Astrocyte (in vitro differentiated cells and primary cell): ENCODE data around the gene TMEM40.

Experiments
- EZH2 ChIP-seq: IDR thresholded peaks from 2 replicates; pipeline ENCODE4 v1.6.1; 2012; ENCODE audit warnings: mild to moderate bottlenecking, low read length, inconsistent platforms; ENCODE audit not compliant: insufficient read depth
- TF ChIP-seq, protein P1 (sequence below): IDR thresholded peaks from 2 replicates; pipeline ENCODE4 v1.5.1; 2011; ENCODE audit warnings: low read depth, mild to moderate bottlenecking, inconsistent platforms, low read length, moderate library complexity; ENCODE audit not compliant: insufficient read depth

DNA sequence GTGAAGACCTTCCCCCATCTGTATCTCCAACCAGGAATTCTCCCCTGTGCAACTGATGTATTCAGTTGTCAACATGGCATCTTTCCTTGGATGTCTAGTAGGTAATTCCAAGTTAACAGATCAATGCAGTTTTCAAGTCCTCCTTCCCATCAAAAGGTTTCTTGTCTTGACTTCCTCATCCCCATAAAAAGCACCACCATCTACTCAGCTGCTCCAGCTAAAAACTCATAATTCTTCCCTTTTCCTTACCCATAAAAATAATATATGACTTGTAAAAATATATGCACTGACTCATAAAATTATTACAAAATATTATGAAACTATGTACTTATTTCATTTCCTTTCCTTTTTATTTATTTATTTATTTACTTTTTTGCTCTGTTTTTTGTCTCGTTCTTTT, 32.4 kb upstream of the TMEM40 start:
- no peak for TF ChIP-seq EZH2
- TF ChIP-seq, protein P1, sequence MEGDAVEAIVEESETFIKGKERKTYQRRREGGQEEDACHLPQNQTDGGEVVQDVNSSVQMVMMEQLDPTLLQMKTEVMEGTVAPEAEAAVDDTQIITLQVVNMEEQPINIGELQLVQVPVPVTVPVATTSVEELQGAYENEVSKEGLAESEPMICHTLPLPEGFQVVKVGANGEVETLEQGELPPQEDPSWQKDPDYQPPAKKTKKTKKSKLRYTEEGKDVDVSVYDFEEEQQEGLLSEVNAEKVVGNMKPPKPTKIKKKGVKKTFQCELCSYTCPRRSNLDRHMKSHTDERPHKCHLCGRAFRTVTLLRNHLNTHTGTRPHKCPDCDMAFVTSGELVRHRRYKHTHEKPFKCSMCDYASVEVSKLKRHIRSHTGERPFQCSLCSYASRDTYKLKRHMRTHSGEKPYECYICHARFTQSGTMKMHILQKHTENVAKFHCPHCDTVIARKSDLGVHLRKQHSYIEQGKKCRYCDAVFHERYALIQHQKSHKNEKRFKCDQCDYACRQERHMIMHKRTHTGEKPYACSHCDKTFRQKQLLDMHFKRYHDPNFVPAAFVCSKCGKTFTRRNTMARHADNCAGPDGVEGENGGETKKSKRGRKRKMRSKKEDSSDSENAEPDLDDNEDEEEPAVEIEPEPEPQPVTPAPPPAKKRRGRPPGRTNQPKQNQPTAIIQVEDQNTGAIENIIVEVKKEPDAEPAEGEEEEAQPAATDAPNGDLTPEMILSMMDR: no peak
